ENCODE results near the gene CHST15. TPM values are rescaled to one million over a fixed set of nuclear protein-coding genes. Genes with fewer than 3 reads are reported as not detected.

The CHST15 gene
- total and polyA plus RNA-seq, 2 of the 13 experiments (the other 11 are each of a cell fraction or from before 2014, with no cell fraction given), result 1.4 to 94.7 TPM

GRCh38 chr10:124072106-124072505, 21.3 kb downstream of the CHST15 start (continued):
- no peak for TF ChIP-seq ZNF276 (CRISPR knock-in tag; IDR thresholded peaks at IDR 0.05; ENCODE audit: low read depth)
- no peak for TF ChIP-seq MTA3 (CRISPR knock-in tag; IDR thresholded peaks at IDR 0.05)
- TF ChIP-seq SAP130 (CRISPR knock-in tag; IDR thresholded peaks at IDR 0.05; ENCODE audit: low read depth), result 0 out of 2 replicates have a peak, but pooled peaks have one; percentile 49
- TF ChIP-seq ATRX (CRISPR knock-in tag; IDR thresholded peaks at IDR 0.05; ENCODE audit: borderline replicate concordance), result no peak
- no peak for TF ChIP-seq ZBTB46 (CRISPR knock-in tag; IDR thresholded peaks at IDR 0.05; ENCODE audit: borderline replicate concordance)
- no peak for TF ChIP-seq ZNF530 (CRISPR knock-in tag; IDR thresholded peaks at IDR 0.05; ENCODE audit: low read depth)
- TF ChIP-seq TRAFD1 (CRISPR knock-in tag; IDR thresholded peaks at IDR 0.05; ENCODE audit: borderline replicate concordance), result no peak
- no peak for TF ChIP-seq ZNF326 (CRISPR knock-in tag; IDR thresholded peaks at IDR 0.05; ENCODE audit: borderline replicate concordance)
- no peak for TF ChIP-seq RORA (CRISPR knock-in tag; IDR thresholded peaks at IDR 0.05)
- TF ChIP-seq ZNF850 (CRISPR knock-in tag; conservative IDR thresholded peaks at IDR 0.05), result no peak
- TF ChIP-seq SAFB2 (CRISPR knock-in tag; IDR thresholded peaks at IDR 0.05; ENCODE audit: borderline replicate concordance, low read depth), result no peak
- TF ChIP-seq ZNF292 (CRISPR knock-in tag; IDR thresholded peaks at IDR 0.05; ENCODE audit: borderline replicate concordance, low read depth), result peak; percentile 16; the same call in 1 of the 2 replicates
- TF ChIP-seq NPAS2 (CRISPR knock-in tag; IDR thresholded peaks at IDR 0.05; ENCODE audit: borderline replicate concordance), result no peak
- TF ChIP-seq RBM22 (optimal IDR thresholded peaks at IDR 0.05; ENCODE audit: low read length), result no peak
- no peak for TF ChIP-seq POLR2AphosphoS2 (IDR thresholded peaks at IDR 0.05; ENCODE audit: low read depth, low read length)
- no peak for TF ChIP-seq ASH2L (IDR thresholded peaks at IDR 0.05; ENCODE audit: insufficient read length, low read depth, low read length)
- TF ChIP-seq ZSCAN5A (CRISPR knock-in tag; IDR thresholded peaks at IDR 0.05; ENCODE audit: borderline replicate concordance), result no peak
- TF ChIP-seq SOX13 (IDR thresholded peaks at IDR 0.05), result no peak
- TF ChIP-seq SOX13 (CRISPR knock-in tag; conservative IDR thresholded peaks at IDR 0.05 in 1 of 2, IDR thresholded peaks at IDR 0.05 in 1 of 2), result no peak
- no peak for TF ChIP-seq TP53 (CRISPR knock-in tag; conservative IDR thresholded peaks at IDR 0.05)
- TF ChIP-seq ZFP1 (CRISPR knock-in tag; IDR thresholded peaks at IDR 0.05), result no peak
- peak; percentile 38; the same call in 1 of the 2 replicates for TF ChIP-seq HNF4A (CRISPR knock-in tag; IDR thresholded peaks at IDR 0.05)
- no peak for TF ChIP-seq ZNF557 (CRISPR knock-in tag; IDR thresholded peaks at IDR 0.05)

Measured in HepG2 (cell line).